Tibial nerve (tissue), 3 donors: Measurements from ENCODE around the gene PHF10.

ENCODE experiments used
- POLR2A ChIP-seq, 2 donors: fragments of 450-650 bp; IDR thresholded peaks; one replicate each; pipeline ENCODE4 v1.6.1; 2017; ENCODE audit warnings: antibody characterized with exemption in 2 of 2, mild to moderate bottlenecking in 2 of 2, moderate library complexity in 2 of 2
- TF ChIP-seq, protein P1 (sequence below), 5 experiments: fragments of 200-600 bp in 3 of 5; fragments of 450-650 bp in 2 of 5; sonication (generic) in 3 of 5; IDR thresholded peaks; one replicate each; pipeline ENCODE4 v1.5.1; 2016 to 2019; ENCODE audit warnings: antibody characterized with exemption in 5 of 5, mild to moderate bottlenecking in 3 of 5, moderate library complexity in 2 of 5

DNA sequence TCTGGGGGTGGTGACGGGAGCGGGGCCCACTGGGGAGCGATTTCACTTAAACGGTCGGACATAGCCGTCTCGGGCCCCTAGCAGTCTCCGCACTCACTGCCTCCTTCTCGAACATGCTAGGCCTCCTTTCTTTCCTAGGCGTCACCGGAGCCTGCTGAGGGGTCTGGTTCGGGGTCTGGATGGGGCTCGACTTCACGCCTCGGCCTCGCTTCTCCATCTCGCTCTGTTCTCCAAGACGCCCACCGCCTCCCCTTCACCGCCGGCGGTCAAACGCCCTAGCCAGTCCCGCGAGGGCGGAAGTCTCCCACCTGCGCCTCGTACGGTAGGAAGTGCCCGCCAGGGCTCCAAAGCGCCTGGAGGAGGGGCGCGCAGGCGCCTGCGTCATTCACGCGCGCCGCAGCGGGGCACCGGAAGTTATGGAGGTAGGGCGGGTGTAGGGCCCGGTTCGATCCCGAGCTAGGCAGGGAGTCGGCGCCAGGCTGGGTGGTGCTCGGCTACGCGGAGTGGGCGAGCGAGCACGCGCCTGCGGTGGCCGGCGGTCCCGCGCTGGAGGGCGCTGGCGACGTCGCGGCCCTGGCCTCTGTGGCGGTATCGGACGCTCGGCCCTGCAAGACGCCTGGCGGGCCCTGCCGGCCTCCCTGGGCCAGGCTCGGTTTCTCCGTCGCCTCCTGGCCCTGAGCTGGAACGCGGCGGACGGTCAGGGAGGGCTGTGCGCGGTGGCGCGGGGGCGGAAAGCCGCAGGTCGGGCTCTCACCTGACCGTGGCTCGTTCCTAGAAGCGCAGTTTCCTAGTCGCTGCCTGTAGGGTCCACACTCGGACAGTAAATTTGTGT, 27.2 kb upstream of the PHF10 start, which contains the start of the genes DYNLT2 and ERMARD:
- TF ChIP-seq POLR2A (IDR thresholded peaks at IDR 0.05) = peak; percentile 65 to 87
- TF ChIP-seq, protein P1, sequence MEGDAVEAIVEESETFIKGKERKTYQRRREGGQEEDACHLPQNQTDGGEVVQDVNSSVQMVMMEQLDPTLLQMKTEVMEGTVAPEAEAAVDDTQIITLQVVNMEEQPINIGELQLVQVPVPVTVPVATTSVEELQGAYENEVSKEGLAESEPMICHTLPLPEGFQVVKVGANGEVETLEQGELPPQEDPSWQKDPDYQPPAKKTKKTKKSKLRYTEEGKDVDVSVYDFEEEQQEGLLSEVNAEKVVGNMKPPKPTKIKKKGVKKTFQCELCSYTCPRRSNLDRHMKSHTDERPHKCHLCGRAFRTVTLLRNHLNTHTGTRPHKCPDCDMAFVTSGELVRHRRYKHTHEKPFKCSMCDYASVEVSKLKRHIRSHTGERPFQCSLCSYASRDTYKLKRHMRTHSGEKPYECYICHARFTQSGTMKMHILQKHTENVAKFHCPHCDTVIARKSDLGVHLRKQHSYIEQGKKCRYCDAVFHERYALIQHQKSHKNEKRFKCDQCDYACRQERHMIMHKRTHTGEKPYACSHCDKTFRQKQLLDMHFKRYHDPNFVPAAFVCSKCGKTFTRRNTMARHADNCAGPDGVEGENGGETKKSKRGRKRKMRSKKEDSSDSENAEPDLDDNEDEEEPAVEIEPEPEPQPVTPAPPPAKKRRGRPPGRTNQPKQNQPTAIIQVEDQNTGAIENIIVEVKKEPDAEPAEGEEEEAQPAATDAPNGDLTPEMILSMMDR (IDR thresholded peaks at IDR 0.05) = peak in 3 of 5 experiments; percentile 25 to 81 (median 75)
